Breast epithelium (tissue), 4 donors: ENCODE data around the gene PPP1R27. TPM values are rescaled to one million over a fixed set of nuclear protein-coding genes. Genes with fewer than 3 reads are reported as not detected.

Experiments
- DNase-seq, 2 donors: peaks; one replicate each; pipeline ENCODE4 v3.0.0-alpha.2; 2019; ENCODE audit warnings: low spot score in 2 of 2
- H3K27ac ChIP-seq, 2 donors: fragments of 200-600 bp; sonication (generic) in 1 of 2; one replicate each; pipeline ENCODE4 v1.5.1; 2016 to 2019; ENCODE audit warnings: mild to moderate bottlenecking in 1 of 2
- H3K27me3 ChIP-seq, 2 donors: fragments of 200-600 bp; sonication (generic) in 1 of 2; one replicate each; pipeline versions ENCODE4 v1.5.1 to v1.6.0; 2017 to 2019; ENCODE audit warnings: control low read depth in 1 of 2, mild to moderate bottlenecking in 1 of 2
- H3K36me3 ChIP-seq: fragments of 200-600 bp; one replicate; pipeline ENCODE4 v1.5.1; 2019
- H3K4me1 ChIP-seq, 2 donors: fragments of 200-600 bp; sonication (generic); one replicate each; pipeline ENCODE4 v1.5.1; 2016 to 2019; ENCODE audit warnings: control low read depth in 1 of 2
- H3K4me3 ChIP-seq, 3 donors: fragments of 200-600 bp; sonication (generic); 1 replicate in 2 of 3; 2 replicates in 1 of 3; pipeline ENCODE4 v1.5.1; 2016 to 2019; ENCODE audit warnings: mild to moderate bottlenecking in 3 of 3, moderate library complexity in 2 of 3
- H3K9me3 ChIP-seq, 2 donors: fragments of 200-600 bp; sonication (generic) in 1 of 2; one replicate each; pipeline ENCODE4 v1.5.1; 2016 to 2019; ENCODE audit warnings: control low read depth in 1 of 2
- CTCF ChIP-seq, 3 donors: fragments of 450-650 bp; IDR thresholded peaks; one replicate each; pipeline ENCODE4 v1.5.1; 2016 to 2017; ENCODE audit warnings: antibody characterized with exemption in 3 of 3, mild to moderate bottlenecking in 3 of 3, moderate library complexity in 3 of 3
- POLR2A ChIP-seq: fragments of 450-650 bp; IDR thresholded peaks from one replicate; pipeline ENCODE4 v1.6.1; 2016; ENCODE audit warnings: antibody characterized with exemption, mild to moderate bottlenecking, moderate library complexity
- POLR2AphosphoS5 ChIP-seq, 3 donors: sonication (generic); formaldehyde crosslinking; IDR thresholded peaks; one replicate each; pipeline ENCODE4 v1.6.1; 2017; ENCODE audit warnings: antibody characterized with exemption in 3 of 3
- intact Hi-C: fragments of 100-400 bp; cut with DNase I; formaldehyde crosslinking; loops from one replicate; pipeline ENCODE4 v1.15.1; 2023; ENCODE audit warnings: low total_unique reads
- total RNA-seq, 3 donors: library from RNA; depleted of rRNA; stranded (reverse); fragments of >200 nt; gene quantifications; one replicate each; pipeline ENCODE4 v1.1.0, GENCODE V29; 2016

PPP1R27 gene
- total RNA-seq, 3 donors from 2014 or later, result not detected

- intact Hi-C loops, result no loop called here
- DNase-seq, result peak; percentile 99 to 100
- TF ChIP-seq POLR2AphosphoS5 (IDR thresholded peaks at IDR 0.05) (peak; percentile 99 to 100 (median 100)), POLR2A (peak; percentile 97), CTCF (IDR thresholded peaks at IDR 0.05) (peak; percentile 36 to 74 (median 57))
- Histone ChIP-seq H3K4me1 (peaks cover 10 to 15% of the 10 kb centered on the region in 2 donors), H3K4me3 (peak overlapping the region; percentile 93 to 100 (median 96)), H3K9me3 (no peaks in the 10 kb centered on the region), H3K36me3 (no peaks in the 10 kb centered on the region), H3K27ac (peak overlapping the region; percentile 98), H3K27me3 (no peaks in the 10 kb centered on the region)
These were observed 26.1 kb upstream of the PPP1R27 start for GRCh38 chr17:81860756-81861568.

GRCh38 chr17:81859906-81860755, 25.3 kb upstream of the PPP1R27 start, which contains the start of gene P4HB:
P4HB (minus strand) TSS chr17:81860535; CDS start chr17:81860471, 64 bp downstream.
- TF ChIP-seq POLR2A (no peak), POLR2AphosphoS5 (IDR thresholded peaks at IDR 0.05) (peak; percentile 5 to 59 (median 43)), CTCF (IDR thresholded peaks at IDR 0.05) (no peak)
- no peak for DNase-seq
- H3K4me1 ChIP-seq, result peaks cover 10 to 15% of the 10 kb centered on the region in 2 donors
- H3K27me3 ChIP-seq, result no peaks in the 10 kb centered on the region
- peak within 1 kb of the TSS; percentile 98 for H3K27ac ChIP-seq
- intact Hi-C loops, result no loop called here
- no peaks in the 10 kb centered on the region for H3K9me3 ChIP-seq
- H3K36me3 ChIP-seq, result no peaks in the 10 kb centered on the region
- peak within 1 kb of the TSS; percentile 93 to 100 (median 96) for H3K4me3 ChIP-seq

- intact Hi-C loops, result no loop called here
These were observed 24.4 kb upstream of the PPP1R27 start for GRCh38 chr17:81858967-81859905.

More at GRCh38 chr17:81858967-81859905, 24.4 kb upstream of the PPP1R27 start:
- Histone ChIP-seq H3K4me1 (peaks cover 10 to 15% of the 10 kb centered on the region in 2 donors), H3K36me3 (no peaks in the 10 kb centered on the region), H3K4me3 (peak overlapping the region; percentile 93 to 100 (median 96)), H3K27ac (peak overlapping the region; percentile 96 to 98), H3K27me3 (no peaks in the 10 kb centered on the region), H3K9me3 (no peaks in the 10 kb centered on the region)
- TF ChIP-seq POLR2AphosphoS5 (IDR thresholded peaks at IDR 0.05), result no peak
- TF ChIP-seq CTCF (IDR thresholded peaks at IDR 0.05), result no peak
- no peak for TF ChIP-seq POLR2A
- DNase-seq, result no peak
